Medulla oblongata (tissue), 1 donor: ENCODE data around the gene MPC1.
"Not testable (repeated sequence)": the region's sequence is repeated elsewhere in the genome, so short reads cannot be mapped to it uniquely, and the experiment has no call there.

Experiments used
- DNase-seq: peaks from one replicate; pipeline ENCODE4 v3.0.0-alpha.2; 2015; ENCODE audit errors: extremely low spot score

MPC1 gene

GRCh38 chr6:166406197-166406596 lies 23.5 kb upstream of the MPC1 start:
- no peak for DNase-seq

GRCh38 chr6:166405386-166405785 lies 22.6 kb upstream of the MPC1 start:
- DNase-seq: no peak

GRCh38 chr6:166402582-166403277 lies 20.0 kb upstream of the MPC1 start:
- DNase-seq: no peak

- peak; percentile 92 for DNase-seq
Observed at GRCh38 chr6:166400649-166401250, 18.0 kb upstream of the MPC1 start.

GRCh38 chr6:166400181-166400580 lies 17.4 kb upstream of the MPC1 start:
- DNase-seq: no peak

- no peak for DNase-seq
Observed at GRCh38 chr6:166398348-166398747, 15.6 kb upstream of the MPC1 start.

GRCh38 chr6:166397849-166398248 lies 15.1 kb upstream of the MPC1 start:
- no peak for DNase-seq

GRCh38 chr6:166395778-166396177 lies 13.0 kb upstream of the MPC1 start:
- no peak for DNase-seq

- DNase-seq: no peak
Observed at GRCh38 chr6:166395351-166395750, 12.6 kb upstream of the MPC1 start.

GRCh38 chr6:166394036-166394892 lies 11.5 kb upstream of the MPC1 start:
- DNase-seq: no peak

GRCh38 chr6:166393535-166393823 lies 10.7 kb upstream of the MPC1 start:
- DNase-seq: no peak

GRCh38 chr6:166392755-166393534 lies 10.2 kb upstream of the MPC1 start:
- not testable (repeated sequence) for DNase-seq

GRCh38 chr6:166389119-166389518 lies 6.4 kb upstream of the MPC1 start:
- no peak for DNase-seq

GRCh38 chr6:166388290-166389004 lies 5.7 kb upstream of the MPC1 start:
- DNase-seq: no peak

- DNase-seq: no peak
Observed at GRCh38 chr6:166387642-166388289, 5.0 kb upstream of the MPC1 start.

GRCh38 chr6:166387098-166387497 lies 4.4 kb upstream of the MPC1 start:
- not testable (repeated sequence) for DNase-seq

- no peak for DNase-seq
Observed at GRCh38 chr6:166386111-166386510, 3.4 kb upstream of the MPC1 start.

GRCh38 chr6:166383802-166384363 lies 1.1 kb upstream of the MPC1 start:
- DNase-seq: not testable (repeated sequence)

- no peak for DNase-seq
Observed at GRCh38 chr6:166382500-166382932, 224 bp downstream of the MPC1 start.

GRCh38 chr6:166381733-166382499 lies 824 bp downstream of the MPC1 start:
- DNase-seq: peak; percentile 78
